Epidermal melanocyte (primary cell): Measurements from ENCODE around the gene CALR3.
"Not testable (repeated sequence)": the region's sequence is repeated elsewhere in the genome, so short reads cannot be mapped to it uniquely, and the experiment has no call there.

ENCODE experiments used
- DNase-seq: peaks from one replicate; pipeline ENCODE4 v3.0.0; 2011; ENCODE audit warnings: low spot score; ENCODE audit not compliant: insufficient read length

The CALR3 gene

DNA sequence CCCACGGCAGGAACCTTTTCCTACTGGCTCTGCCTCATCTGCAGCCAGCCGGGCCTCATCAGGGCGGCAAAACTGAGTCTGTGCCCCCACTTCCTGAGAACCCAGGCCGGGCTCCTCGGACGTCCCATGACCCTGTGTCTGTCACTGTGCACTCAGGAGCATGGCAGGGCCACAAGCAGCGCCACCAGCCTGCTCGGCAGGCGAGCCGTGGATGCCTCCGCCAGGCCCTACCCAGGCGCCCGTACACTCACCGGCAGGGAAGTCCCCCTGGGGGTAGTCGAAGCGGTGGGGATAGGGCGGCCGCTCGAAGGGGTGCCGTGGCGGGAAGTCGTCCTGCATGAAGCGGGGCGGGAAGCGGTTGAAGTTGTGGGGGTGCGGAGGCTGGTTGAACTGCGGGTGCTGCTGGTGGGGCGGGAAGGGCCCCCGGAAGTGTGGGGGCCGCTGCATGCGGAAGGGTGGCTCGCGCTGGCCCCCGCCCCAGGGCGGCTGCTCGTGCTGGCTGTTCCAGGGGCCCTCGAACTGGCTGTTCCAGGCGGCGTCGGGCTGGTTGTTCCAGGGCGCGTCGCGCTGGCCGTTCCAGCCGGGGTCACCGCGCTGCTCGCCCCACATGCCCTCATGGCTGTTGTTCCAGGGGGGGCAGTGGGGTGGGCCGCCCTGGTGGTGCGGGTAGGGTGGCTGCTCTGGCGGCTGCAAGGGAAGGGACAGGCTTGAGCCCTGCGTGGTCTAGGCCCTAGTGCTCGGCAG, 29.2 kb upstream of the CALR3 start:
- no peak for DNase-seq

DNA sequence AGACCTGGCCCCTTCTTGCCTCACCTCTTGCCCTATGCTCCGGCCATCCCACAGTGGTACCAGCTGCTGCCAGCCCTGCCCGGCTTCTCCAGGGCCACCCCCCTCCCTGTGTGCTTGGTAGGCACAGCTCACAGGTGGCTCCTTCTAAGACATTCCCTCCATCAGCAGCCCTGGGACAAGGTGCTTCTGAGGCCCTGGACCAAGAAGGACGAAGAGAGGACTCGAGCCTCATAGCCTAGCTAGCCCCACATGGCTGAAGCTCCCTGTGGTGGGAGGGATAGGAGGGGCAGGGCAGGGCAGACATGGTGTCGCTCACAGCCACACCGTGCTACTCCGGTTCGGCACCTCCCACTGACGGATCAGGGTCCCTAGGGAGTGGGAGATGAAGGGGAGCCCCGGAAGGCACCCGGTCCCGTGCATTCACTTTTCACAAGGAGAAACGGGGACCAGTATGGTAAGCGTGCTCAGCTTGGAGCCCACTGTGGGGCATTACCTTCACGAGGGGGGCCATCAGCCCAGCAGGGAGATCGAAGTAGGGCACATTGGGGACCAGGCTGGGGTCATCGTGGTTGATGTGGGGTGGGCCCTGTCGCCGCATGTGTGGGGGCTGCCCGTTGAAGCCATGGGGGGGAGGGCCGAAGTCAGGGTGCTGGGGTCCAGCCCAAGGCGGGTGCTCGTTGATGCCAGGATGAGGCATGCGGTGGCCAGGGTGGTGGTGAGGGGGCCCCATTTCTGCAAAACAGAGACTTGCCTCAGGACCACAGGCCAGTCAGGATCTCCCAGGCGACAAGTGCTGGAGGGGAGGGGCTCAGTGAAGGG, 26.8 kb upstream of the CALR3 start:
- DNase-seq: no peak

DNA sequence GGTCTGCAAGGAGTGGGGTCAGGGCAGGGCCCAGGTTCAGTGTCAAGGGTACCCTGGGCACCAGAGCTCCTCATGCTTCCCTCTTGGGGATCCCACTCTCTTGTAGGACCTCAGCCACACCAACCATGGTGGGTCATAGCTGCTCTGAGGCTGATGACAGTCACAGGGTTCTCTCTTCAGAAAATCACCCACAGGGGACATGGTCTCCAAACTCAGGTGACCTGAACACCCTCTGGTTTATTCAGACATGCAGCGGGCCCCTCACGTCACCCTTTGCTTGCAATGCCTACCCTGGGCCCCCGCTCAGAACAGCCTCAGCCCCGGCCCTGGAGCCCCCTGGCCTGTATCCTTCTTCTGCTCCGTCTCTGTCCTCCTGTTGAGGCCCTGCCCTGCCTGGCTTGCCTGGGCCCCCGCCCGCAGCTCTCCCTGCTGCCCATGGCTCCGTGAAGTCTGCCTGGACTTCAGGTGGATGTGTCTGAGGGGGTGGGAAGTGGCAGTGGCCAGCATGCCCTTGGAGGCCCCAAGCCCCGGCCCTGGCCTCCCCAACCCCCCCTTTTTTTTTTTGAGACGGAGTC, 25.8 kb upstream of the CALR3 start:
- DNase-seq: no peak

DNA sequence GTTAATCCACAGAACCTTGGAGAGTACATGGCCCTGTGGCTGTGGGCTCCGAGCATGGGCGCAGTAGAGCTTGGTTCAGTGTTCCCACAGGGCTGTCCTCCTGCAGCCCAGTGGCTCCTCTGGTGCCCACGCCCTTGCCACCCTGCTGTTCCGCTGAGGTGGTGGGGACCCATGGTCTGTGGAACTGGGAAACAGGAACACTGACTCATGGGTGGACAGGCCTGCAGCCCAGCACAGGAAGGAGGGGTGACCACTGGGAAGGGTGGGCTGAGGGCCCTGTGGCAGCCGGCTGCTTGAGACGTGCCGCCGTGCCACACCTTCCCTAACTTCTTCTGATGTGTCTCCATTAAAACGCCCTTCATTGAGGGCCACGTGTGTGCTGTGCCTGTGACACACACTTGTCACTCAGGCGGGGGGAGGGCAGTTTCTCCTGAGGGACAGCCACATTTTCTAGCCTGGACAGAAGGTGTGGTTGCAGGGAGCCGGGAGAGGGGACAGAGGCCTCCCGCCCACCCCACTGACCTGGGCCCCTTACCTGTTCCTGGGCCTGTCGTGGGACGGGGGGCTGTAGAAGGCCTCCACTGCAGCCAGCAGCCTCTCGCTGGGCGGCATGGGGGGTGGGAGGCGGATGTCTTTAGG, 25.1 kb upstream of the CALR3 start:
- no peak for DNase-seq

DNA sequence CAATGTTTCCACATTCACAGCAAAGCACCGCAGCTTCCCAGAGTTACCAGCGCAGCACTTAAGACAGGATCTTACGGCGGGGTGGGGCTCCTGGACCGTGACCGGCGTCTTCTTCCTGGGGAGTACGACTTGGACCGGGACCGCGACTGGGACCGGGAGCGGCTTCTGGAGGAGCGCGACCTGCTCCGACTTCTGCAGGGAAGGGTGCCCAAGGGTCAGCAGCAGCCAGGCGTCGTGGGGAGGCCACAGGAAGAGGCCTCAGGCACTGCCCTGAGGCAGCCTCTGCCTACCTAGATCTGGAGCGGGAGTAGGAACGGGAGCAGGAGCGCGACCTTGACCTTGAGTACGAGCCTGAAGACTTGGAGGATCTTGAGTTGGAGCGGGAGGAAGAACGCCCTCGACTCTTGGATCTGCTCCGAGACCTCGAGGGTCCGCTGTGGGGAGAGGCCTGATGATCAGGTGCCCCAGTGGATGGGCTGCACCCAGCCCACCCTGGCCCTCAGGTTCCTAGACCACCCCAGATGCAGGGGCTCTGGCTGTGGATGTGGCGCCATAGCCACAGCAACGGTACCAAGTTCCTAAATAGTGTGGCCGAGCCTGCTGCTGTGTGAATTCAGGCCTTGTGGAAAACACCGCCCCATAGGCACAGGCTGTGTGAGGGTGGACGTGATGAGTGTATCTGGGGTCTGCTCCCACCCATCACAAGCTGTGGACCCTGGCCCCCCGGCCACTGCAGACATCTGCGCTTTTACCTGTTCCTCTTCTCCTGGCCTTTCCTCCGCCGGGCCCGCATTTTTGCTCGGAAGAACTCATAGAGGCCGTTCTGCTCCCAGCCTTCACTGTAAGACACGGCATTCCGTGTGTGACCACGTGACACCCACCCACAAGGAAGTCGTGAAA, 24.4 kb upstream of the CALR3 start:
- DNase-seq: no peak

DNA sequence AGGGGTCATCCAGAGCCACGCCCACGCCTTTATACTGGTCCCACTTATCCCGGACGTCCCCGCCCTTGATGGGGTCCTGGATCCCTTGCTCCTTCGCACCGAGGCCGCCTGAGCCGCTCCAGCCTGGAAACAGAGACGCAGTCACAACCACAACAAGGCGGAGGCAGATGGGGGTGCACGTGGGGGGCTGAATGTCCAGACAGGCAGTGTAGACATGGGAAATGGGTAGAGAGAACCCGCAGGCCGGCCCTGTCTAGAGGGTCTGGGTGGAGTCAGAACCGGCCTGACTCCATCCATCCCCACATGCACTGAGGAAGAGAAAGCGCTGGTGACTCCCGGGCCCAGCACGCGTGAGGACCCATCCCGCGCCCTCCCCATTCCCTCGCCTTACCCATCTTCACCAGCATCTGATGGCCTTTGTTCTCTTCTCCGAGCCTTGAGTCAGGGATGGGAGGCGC, 23.3 kb upstream of the CALR3 start:
- no peak for DNase-seq

DNA sequence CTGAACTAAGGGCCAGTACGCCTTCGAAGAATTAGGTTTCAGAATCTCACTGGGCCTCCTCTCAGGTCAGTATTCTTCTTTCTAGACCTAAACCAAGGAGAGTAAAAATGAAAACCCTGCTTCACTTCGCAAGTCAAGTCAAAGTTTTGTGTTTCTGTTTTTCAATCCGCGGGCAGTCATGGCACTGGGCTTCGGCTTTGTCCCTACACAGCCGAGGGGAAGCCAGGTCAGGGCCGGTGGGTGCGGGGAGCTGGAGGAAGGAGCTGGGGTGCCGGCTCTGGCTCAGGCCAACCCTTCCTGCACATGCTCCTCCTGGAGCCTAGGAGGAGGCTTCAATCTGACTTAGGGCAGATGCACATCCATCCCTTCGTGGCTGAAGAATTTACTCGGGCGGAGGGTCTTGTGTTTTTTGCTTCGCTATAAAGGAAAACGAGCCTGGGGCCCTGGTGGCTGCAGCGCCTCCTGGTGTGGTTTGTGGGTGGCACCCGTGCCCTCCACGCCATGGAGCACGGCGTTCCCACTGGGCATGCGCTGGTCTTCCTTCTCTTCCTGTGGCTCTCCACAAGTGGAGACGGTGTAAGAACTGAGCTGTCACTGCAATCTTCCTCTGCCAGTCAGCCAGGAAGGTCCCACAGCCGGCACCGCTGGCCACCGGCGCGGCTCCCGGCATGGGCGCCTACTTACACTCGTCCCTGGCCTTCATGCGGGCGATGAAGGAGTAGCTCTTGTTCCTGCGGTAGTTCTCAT, 22.7 kb upstream of the CALR3 start:
- no peak for DNase-seq

DNA sequence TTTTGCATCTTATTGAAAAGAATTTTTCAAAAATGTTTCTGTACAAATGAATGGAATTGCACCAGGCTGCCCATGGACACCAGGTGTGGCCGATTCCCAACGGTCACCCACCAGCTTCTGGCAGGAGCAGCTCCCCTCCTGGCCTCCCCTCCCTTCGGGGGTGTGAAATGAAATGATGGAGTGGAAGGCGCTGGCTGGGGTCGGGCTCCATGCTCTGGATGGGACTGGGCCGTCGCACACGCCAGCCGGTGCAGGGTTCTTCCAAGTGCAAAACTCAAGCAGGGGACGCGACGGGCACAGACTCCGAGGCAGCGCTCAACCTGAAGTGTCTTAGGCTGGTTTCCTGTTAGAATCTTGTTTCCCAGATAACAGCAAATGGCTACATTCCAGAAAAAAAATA, 22.1 kb upstream of the CALR3 start:
- DNase-seq: no peak

DNA sequence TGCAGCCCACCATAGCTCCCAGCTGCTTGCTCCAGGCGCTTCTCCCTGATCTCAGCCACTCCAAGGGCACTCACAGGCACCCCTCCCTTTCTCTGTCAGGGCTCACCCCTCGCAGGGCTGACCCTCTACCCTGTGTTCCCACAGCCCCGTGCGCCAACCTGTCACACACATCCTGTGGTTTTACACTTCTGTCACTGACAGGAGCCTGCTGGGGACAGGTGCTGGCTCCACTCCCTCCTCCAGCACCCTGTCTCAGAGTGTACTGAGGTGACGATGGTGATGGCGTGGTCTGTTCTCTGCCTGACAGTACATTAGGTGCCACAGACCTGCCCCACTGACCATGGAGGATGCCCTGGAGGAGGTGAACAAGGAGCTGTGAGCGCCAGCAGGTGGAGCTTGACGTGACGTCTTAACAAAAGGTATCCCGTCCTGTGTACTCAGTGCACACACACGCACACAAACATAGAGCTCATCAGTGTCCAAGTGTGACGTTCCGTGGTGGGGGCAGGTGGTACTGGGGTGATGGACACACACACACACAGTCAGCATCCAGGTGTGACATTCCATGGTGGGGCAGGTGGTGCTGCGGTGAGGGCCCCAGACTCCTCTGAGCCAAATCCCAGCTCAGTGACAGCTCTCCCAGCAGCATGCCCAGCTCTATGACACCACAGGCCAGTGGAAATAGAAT, 21.1 kb upstream of the CALR3 start:
- no peak for DNase-seq

DNA sequence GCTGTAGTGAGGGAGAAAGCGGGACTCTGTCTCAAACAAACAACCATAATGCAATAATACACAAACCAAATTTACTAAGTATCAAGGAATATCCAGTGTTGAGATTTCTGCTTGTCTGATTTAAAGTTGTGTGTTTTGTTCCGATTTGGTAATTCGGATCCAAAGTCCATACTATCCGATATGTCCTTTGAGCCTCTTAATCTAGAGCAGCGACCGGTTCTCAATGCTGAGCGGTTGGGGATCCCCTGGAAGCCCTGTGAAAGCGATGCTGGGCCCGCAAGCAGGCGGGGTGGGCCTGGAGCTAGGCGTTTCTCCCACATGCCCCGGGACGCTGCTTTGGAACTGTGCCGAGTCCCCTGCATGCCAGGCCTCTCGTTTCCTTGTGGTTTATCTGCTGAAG, 20.4 kb upstream of the CALR3 start:
- DNase-seq: no peak

DNA sequence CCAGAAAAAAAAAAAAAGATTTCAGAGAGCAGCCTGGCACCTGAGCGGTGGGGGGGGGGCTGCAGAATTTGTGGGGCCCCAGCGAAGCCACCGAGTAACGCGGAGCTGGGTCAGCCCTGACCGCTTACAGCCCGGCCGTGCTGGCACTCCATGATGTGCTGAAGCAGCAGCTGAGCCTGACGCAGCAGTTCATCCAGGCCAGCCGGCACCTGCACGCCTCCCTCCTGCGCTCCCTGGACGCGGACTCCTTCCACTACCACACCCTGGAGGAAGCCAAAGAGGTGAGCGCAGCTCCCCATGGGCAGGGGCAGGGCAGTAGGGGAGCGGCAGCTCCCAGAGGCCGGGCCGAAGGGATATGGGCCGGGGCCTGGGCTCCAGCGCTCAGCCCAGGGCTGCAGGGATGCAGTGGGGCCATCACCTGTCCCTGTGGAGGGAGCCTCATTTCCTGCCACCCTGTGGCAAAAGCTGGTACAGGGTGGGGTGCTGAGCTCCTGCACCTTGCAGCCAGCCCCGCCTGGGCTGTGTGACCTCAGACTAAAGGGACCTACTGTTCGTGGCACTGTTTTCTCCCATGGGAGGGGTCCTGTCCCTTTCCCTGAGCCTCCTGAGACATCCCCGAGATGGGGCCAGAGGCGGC, 18.5 kb upstream of the CALR3 start:
- no peak for DNase-seq

DNA sequence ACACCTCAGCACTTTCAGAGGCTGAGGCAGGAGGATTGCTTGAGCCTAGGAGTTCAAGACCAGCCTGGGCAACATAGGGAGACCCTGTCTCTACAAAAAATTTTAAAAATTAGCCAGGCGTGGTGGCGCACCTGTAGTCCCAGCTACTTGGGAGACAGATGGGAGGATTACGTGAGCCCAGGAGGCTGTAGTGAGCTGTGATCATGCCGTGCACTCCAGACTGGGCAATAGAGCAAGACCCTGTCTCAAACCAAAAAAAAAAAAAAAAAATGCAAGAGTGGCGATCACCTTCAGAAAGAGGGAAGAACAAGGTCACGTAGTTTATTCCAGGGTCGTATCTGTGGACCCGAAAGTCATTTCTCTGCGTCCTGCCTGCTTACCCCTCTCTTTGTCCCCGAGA, 16.6 kb upstream of the CALR3 start:
- not testable (repeated sequence) for DNase-seq

DNA sequence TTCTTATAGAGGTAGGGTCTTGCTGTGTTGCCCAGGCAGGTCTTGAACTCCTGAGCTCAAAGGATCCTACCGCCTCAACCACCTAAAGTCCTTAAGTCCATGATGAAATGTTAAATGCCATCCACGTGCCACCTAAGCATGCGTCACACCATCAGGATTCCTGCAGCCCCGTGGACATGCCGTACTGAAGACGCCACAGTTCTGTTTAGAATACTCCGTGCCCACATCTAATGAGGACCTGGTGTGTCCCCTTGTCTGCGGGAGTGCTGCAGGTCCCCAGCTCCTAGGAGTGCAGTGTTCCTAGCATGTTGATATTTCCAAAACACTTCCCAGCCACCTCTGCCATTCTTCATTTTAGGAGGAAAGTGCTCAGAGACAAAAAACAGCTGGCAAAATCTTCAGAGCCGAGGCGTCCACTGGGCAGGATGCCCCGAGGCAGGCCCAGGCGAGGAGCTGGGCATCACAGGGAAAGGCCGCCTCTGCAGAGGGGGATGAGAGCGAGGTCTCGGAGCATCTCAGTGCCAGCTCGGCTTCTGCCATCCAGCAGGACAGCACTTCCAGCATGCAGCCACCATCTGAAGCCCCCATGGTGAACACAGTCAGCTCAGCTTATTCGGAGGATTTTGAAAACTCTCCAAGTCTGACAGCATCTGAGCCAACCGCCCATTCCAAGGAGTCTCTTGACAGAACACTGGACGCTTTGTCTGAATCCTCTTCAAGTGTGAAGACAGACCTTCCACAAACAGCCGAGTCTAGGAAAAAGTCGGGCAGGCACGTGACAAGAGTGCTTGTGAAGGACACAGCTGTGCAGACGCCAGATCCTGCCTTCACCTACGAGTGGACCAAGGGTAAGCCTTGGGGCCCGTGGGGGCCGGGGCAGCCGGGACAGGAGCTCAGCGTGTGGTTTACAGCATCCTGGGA, 13.4 kb upstream of the CALR3 start:
- peak; percentile 42 for DNase-seq

DNA sequence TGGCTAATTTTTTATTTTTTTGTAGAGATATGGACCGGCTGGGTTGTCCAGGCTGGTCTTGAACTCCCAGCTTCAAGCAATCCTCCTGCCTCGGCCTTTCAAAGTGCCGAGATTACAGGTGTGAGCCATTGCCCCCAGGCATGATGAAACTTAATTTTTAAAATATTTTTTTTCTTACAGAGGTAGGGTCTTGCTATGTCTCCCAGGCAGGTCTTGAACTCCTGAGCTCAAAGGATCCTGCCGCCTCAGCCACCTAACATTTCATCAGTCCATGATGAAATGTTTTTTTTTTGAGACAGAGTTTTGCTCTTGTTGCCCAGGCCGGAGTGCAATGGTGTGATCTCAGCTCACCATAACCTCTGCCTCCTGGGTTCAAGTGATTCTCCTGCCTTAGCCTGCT, 12.6 kb upstream of the CALR3 start:
- no peak for DNase-seq

DNA sequence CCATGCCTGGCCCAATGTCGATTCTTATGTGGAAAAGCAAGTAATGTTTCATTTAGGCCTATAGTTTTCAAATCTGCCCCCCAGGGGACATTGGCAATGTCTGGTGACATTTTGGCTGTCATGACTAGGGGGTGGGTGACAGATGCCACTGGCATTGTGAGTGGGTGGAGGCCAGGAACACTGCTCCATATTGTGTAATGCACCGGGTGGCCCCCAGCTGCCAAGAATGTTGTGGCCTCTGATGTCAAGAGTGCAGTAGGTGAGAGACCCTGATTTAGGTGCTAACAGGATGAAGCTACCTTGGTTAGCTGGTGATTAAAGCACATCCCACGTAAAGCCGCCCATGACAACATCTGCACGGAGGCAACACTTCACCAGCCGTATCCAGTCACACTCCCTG, 11.0 kb upstream of the CALR3 start:
- no peak for DNase-seq

DNA sequence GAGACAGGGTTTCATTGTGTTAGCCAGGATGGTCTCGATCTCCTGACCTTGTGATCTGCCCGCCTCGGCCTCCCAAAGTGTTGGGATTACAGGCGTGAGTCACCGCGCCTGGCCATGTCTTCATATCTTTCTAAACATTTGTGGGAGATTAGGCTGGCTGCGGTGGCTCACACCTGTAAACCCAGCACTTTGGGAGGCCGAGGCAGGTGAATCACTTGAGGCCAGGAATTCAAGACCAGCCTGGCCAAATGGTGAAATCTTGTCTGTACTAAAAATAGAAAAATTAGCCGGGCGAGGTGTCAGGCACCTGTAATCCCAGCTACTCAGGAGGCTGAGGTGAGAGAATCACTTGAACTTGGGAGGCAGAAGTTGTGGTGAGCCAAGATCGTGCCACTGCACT, 10.2 kb upstream of the CALR3 start:
- DNase-seq: not testable (repeated sequence)

DNA sequence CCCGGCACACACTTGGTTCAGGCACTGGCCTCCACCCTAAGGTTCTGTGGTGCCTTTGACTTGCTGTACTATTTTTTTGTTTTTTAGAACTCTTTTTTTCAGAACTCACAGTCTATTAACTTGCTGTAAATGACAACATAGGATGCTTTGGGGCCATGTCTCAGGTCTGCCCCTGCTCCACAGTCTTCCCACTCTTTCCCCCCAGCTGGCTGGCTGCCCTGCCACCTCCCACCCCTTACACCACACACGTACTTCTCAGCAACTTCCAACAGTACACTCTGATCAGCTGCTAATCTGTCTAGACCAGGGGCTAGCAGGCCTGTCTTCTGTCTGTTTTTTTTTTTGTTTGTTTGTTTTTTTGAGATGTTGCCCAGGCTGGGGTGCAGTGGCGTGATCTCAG, 8.3 kb upstream of the CALR3 start:
- no peak for DNase-seq

DNA sequence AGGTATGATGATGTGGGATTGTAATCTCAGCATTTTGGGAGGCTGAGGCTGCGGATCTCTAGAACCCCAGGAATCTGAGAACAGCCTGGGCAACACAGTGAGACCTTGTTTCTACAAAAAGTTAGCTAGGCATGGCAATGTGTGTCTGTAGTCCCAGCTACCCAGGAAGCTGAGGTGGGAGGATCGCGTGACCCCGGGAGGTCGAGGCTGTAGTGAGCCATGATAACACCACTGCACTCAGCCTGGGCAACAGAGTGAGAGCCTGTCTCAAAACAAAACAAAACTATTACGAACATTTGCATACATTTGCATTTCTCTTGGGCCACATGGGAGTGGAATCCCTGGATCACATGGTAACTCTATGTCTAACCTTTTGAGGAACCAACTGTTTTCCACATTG, 1.9 kb upstream of the CALR3 start:
- DNase-seq: no peak
